Esophagus muscularis mucosa (tissue), 4 donors: ENCODE results near the gene BCL2L11. TPM values are rescaled to one million over a fixed set of nuclear protein-coding genes. Genes with fewer than 3 reads are reported as not detected.

Source experiments
- DNase-seq: peaks from one replicate; pipeline ENCODE4 v3.0.0-alpha.2; 2017; ENCODE audit errors: extremely low spot score
- H3K27ac ChIP-seq, 4 donors: fragments of 200-600 bp; sonication (generic); replicated peaks in 1 of 4; 1 replicate in 3 of 4; 2 replicates in 1 of 4; pipeline ENCODE4 v1.5.1; 2016 to 2019; ENCODE audit warnings: mild to moderate bottlenecking in 1 of 4
- H3K27me3 ChIP-seq, 4 donors: fragments of 200-600 bp; sonication (generic); one replicate each; pipeline versions ENCODE4 v1.5.1 to v1.6.0; 2016 to 2019
- H3K36me3 ChIP-seq, 4 donors: fragments of 200-600 bp; sonication (generic); one replicate each; pipeline ENCODE4 v1.5.1; 2016 to 2019
- H3K4me1 ChIP-seq, 4 donors: fragments of 200-600 bp; sonication (generic); one replicate each; pipeline ENCODE4 v1.5.1; 2016 to 2019
- H3K4me3 ChIP-seq, 4 donors: fragments of 200-600 bp; sonication (generic); 1 replicate in 2 of 4; 2 replicates in 2 of 4; pipeline ENCODE4 v1.5.1; 2016 to 2019; ENCODE audit warnings: mild to moderate bottlenecking in 4 of 4, moderate library complexity in 1 of 4
- H3K9me3 ChIP-seq, 4 donors: fragments of 200-600 bp; sonication (generic); 1 replicate in 3 of 4; 2 replicates in 1 of 4; pipeline ENCODE4 v1.5.1; 2016 to 2019
- CTCF ChIP-seq, 3 experiments: fragments of 200-600 bp in 2 of 3; fragments of 450-650 bp in 1 of 3; sonication (generic) in 2 of 3; IDR thresholded peaks; one replicate each; pipeline ENCODE4 v1.5.1; 2017 to 2019; ENCODE audit warnings: antibody characterized with exemption in 3 of 3, mild to moderate bottlenecking in 2 of 3, moderate library complexity in 1 of 3
- EP300 ChIP-seq: sonication (generic); formaldehyde crosslinking; IDR thresholded peaks from one replicate; pipeline ENCODE4 v1.6.1; 2017; ENCODE audit warnings: antibody characterized with exemption
- POLR2A ChIP-seq: fragments of 450-650 bp; IDR thresholded peaks from one replicate; pipeline ENCODE4 v1.6.1; 2017; ENCODE audit warnings: antibody characterized with exemption, moderate library complexity, mild to moderate bottlenecking, low read depth
- POLR2AphosphoS5 ChIP-seq, 2 donors: sonication (generic); formaldehyde crosslinking; IDR thresholded peaks; one replicate each; pipeline ENCODE4 v1.6.1; 2017; ENCODE audit warnings: antibody characterized with exemption in 2 of 2
- WGBS: methylation state at CpG from one replicate; pipeline ENCODE4 v1.1.5; 2018; 5-methylcytosine and 5-hydroxymethylcytosine counted together
- intact Hi-C: fragments of 100-400 bp; cut with DNase I; formaldehyde crosslinking; loops from one replicate; pipeline ENCODE4 v1.15.1; 2023
- total RNA-seq, 4 donors: library from RNA; depleted of rRNA; stranded (reverse); fragments of >200 nt; gene quantifications; one replicate each; pipeline versions ENCODE4 v1.1.0 to v1.2.1, GENCODE V29; 2016

Gene BCL2L11
- total RNA-seq, 4 donors from 2014 or later = 8.9 to 16.6 (median 13.0) TPM

- H3K27ac ChIP-seq = no peak overlapping the region
- no peaks in the 10 kb centered on the region for H3K9me3 ChIP-seq
- WGBS = 90% methylated on average over 2 of the region's 2 CpGs
- H3K36me3 ChIP-seq = no peaks in the 10 kb centered on the region
- no peaks in the 10 kb centered on the region for H3K4me1 ChIP-seq
- H3K27me3 ChIP-seq = no peaks in the 10 kb centered on the region
- no peak for DNase-seq
- intact Hi-C loops = no loop called here
- TF ChIP-seq POLR2AphosphoS5 (IDR thresholded peaks at IDR 0.05) (no peak), CTCF (IDR thresholded peaks at IDR 0.05) (no peak), EP300 (no peak), POLR2A (no peak)
- no peak overlapping the region for H3K4me3 ChIP-seq
These were observed 26.0 kb upstream of the BCL2L11 start for GRCh38 chr2:111094691-111095090.

- H3K9me3 ChIP-seq = no peaks in the 10 kb centered on the region
- no peaks in the 10 kb centered on the region for H3K36me3 ChIP-seq
- intact Hi-C loops = no loop called here
- no peaks in the 10 kb centered on the region for H3K27me3 ChIP-seq
- no peak for DNase-seq
- no peak overlapping the region for H3K27ac ChIP-seq
- no peak for TF ChIP-seq POLR2AphosphoS5 (IDR thresholded peaks at IDR 0.05)
- no peak for TF ChIP-seq EP300
- TF ChIP-seq POLR2A = no peak
- TF ChIP-seq CTCF (IDR thresholded peaks at IDR 0.05) = no peak
- no peaks in the 10 kb centered on the region for H3K4me1 ChIP-seq
- WGBS = 84% methylated on average over 8 of the region's 8 CpGs
- H3K4me3 ChIP-seq = no peak overlapping the region
These were observed 25.3 kb upstream of the BCL2L11 start for GRCh38 chr2:111095434-111095833.

- DNase-seq = no peak
- Histone ChIP-seq H3K4me3 (no peak overlapping the region), H3K36me3 (no peaks in the 10 kb centered on the region), H3K9me3 (no peaks in the 10 kb centered on the region), H3K27me3 (no peaks in the 10 kb centered on the region), H3K4me1 (no peaks in the 10 kb centered on the region), H3K27ac (no peak overlapping the region)
- intact Hi-C loops = no loop called here
- 87% methylated on average over 3 of the region's 3 CpGs for WGBS
- no peak for TF ChIP-seq POLR2AphosphoS5 (IDR thresholded peaks at IDR 0.05)
- TF ChIP-seq EP300 = no peak
- no peak for TF ChIP-seq POLR2A
- TF ChIP-seq CTCF (IDR thresholded peaks at IDR 0.05) = no peak
These were observed 21.3 kb upstream of the BCL2L11 start for GRCh38 chr2:111099402-111099801.

GRCh38 chr2:111100087-111100764 lies 20.5 kb upstream of the BCL2L11 start:
- intact Hi-C loops = no loop called here
- 92% methylated on average over 5 of the region's 5 CpGs for WGBS
- no peaks in the 10 kb centered on the region for H3K27me3 ChIP-seq
- no peaks in the 10 kb centered on the region for H3K36me3 ChIP-seq
- no peak overlapping the region for H3K4me3 ChIP-seq
- no peak for TF ChIP-seq POLR2AphosphoS5 (IDR thresholded peaks at IDR 0.05)
- TF ChIP-seq POLR2A = no peak
- TF ChIP-seq EP300 = no peak
- no peak for TF ChIP-seq CTCF (IDR thresholded peaks at IDR 0.05)
- H3K27ac ChIP-seq = no peak overlapping the region
- DNase-seq = no peak
- H3K9me3 ChIP-seq = no peaks in the 10 kb centered on the region
- no peaks in the 10 kb centered on the region for H3K4me1 ChIP-seq

- TF ChIP-seq EP300 (no peak), CTCF (IDR thresholded peaks at IDR 0.05) (no peak), POLR2AphosphoS5 (IDR thresholded peaks at IDR 0.05) (no peak), POLR2A (no peak)
- Histone ChIP-seq H3K27ac (no peak overlapping the region), H3K9me3 (no peaks in the 10 kb centered on the region), H3K4me1 (no peaks in the 10 kb centered on the region), H3K36me3 (no peaks in the 10 kb centered on the region), H3K27me3 (no peaks in the 10 kb centered on the region), H3K4me3 (no peak overlapping the region)
- WGBS = 77% methylated on average over 3 of the region's 5 CpGs
- DNase-seq = no peak
- intact Hi-C loops = no loop called here
These were observed 19.9 kb upstream of the BCL2L11 start for GRCh38 chr2:111100765-111101162.
